Measurements from ENCODE around the gene PRELP. TPM values are rescaled to one million over a fixed set of nuclear protein-coding genes. Genes with fewer than 3 reads are reported as not detected.
"Not testable (repeated sequence)": the region's sequence is repeated elsewhere in the genome, so short reads cannot be mapped to it uniquely, and the experiment has no call there.

Gene PRELP
- total RNA-seq, 1 donor from 2014 or later = 0.07 TPM

- H3K36me3 ChIP-seq (ENCODE audit: insufficient read depth, low read length) = no peaks in the 10 kb centered on the region
- DNase-seq (ENCODE audit: low read depth) = no peak
- no peak overlapping the region for H3K27ac Mint-ChIP-seq (ENCODE audit: unreplicated experiment)
- no peak overlapping the region for H3K4me3 Mint-ChIP-seq (ENCODE audit: unreplicated experiment)
- H4K20me1 ChIP-seq (ENCODE audit: insufficient read depth, low read length) = no peaks in the 10 kb centered on the region
- no peak overlapping the region for H3K9ac ChIP-seq (ENCODE audit: low read length)
- no peak overlapping the region for H3K27ac ChIP-seq (ENCODE audit: low read depth, low read length)
- H2AFZ ChIP-seq (ENCODE audit: low read depth, low read length) = no peak overlapping the region
- peaks cover 21% of the 10 kb centered on the region for H3K9me3 Mint-ChIP-seq (ENCODE audit: unreplicated experiment)
- H3K27me3 ChIP-seq (ENCODE audit: insufficient read depth, low read length) = peaks cover 21% of the 10 kb centered on the region
- peaks cover 2% of the 10 kb centered on the region for H3K36me3 Mint-ChIP-seq (ENCODE audit: low read depth, unreplicated experiment)
- no peak for FAIRE-seq
- H3K27me3 Mint-ChIP-seq (ENCODE audit: low read depth, unreplicated experiment) = peaks cover 23% of the 10 kb centered on the region
- no peaks in the 10 kb centered on the region for H3K79me2 ChIP-seq (ENCODE audit: insufficient read depth, low read length)
- H3K4me2 ChIP-seq (ENCODE audit: low read length) = no peak overlapping the region
- H3K4me1 Mint-ChIP-seq (ENCODE audit: low read depth, unreplicated experiment) = peaks cover 13% of the 10 kb centered on the region
- no peak for TF ChIP-seq CTCF (IDR thresholded peaks at IDR 0.05; ENCODE audit: insufficient read depth, low read depth, low read length)
- TF ChIP-seq EZH2 (IDR thresholded peaks at IDR 0.05; ENCODE audit: insufficient read depth, low read length) = no peak
- peaks cover 3% of the 10 kb centered on the region for H3K9me3 ChIP-seq (ENCODE audit: insufficient read depth, low read depth, low read length)
- H3K4me3 ChIP-seq (ENCODE audit: insufficient read depth, low read depth, low read length) = no peak overlapping the region
- peaks cover 7% of the 10 kb centered on the region for H3K4me1 ChIP-seq (ENCODE audit: insufficient read depth, low read length)
Measured at GRCh38 chr1:203443296-203443695, 32.3 kb upstream of the PRELP start.

- no peak for TF ChIP-seq CTCF (IDR thresholded peaks at IDR 0.05; ENCODE audit: insufficient read depth, low read depth, low read length)
- Mint-ChIP-seq H3K4me1 (ENCODE audit: low read depth, unreplicated experiment) (peaks cover 17% of the 10 kb centered on the region), H3K27ac (ENCODE audit: unreplicated experiment) (no peak overlapping the region), H3K27me3 (ENCODE audit: low read depth, unreplicated experiment) (peaks cover 21% of the 10 kb centered on the region), H3K9me3 (ENCODE audit: unreplicated experiment) (peaks cover 21% of the 10 kb centered on the region), H3K4me3 (ENCODE audit: unreplicated experiment) (no peak overlapping the region), H3K36me3 (ENCODE audit: low read depth, unreplicated experiment) (peaks cover 2% of the 10 kb centered on the region)
- Histone ChIP-seq H3K36me3 (ENCODE audit: insufficient read depth, low read length) (no peaks in the 10 kb centered on the region), H3K4me3 (ENCODE audit: insufficient read depth, low read depth, low read length) (no peak overlapping the region), H3K4me1 (ENCODE audit: insufficient read depth, low read length) (peaks cover 7% of the 10 kb centered on the region), H3K27ac (ENCODE audit: low read depth, low read length) (no peak overlapping the region), H3K4me2 (ENCODE audit: low read length) (no peak overlapping the region), H3K79me2 (ENCODE audit: insufficient read depth, low read length) (no peaks in the 10 kb centered on the region), H3K9me3 (ENCODE audit: insufficient read depth, low read depth, low read length) (peaks cover 3% of the 10 kb centered on the region), H3K27me3 (ENCODE audit: insufficient read depth, low read length) (peaks cover 21% of the 10 kb centered on the region), H4K20me1 (ENCODE audit: insufficient read depth, low read length) (no peaks in the 10 kb centered on the region), H3K9ac (ENCODE audit: low read length) (no peak overlapping the region), H2AFZ (ENCODE audit: low read depth, low read length) (no peak overlapping the region)
- no peak for DNase-seq (ENCODE audit: low read depth)
- no peak for FAIRE-seq
Measured at GRCh38 chr1:203444171-203444576, 31.4 kb upstream of the PRELP start.

DNA sequence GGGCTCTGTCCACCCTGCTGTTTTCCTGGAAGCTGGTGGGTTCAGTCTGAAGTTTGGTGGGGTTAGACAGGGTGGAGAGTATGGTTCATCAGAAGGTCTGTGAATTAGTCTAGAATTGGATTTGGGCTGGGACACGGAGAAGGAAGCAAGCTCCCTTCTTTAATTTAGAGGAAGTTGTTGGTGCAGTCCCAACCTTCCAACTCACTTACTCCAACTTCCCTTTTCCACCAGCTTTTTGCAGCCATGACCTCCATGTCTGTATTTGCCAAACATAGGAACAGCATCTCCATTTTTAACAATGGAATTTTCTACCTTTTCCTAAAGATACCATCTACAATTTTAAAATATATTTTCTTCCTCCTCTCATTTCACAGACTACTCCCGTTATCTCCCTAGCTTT is 28.5 kb upstream of the PRELP start:
- H3K9me3 Mint-ChIP-seq (ENCODE audit: unreplicated experiment) = peaks cover 21% of the 10 kb centered on the region
- H3K4me1 Mint-ChIP-seq (ENCODE audit: low read depth, unreplicated experiment) = peaks cover 14% of the 10 kb centered on the region

DNA sequence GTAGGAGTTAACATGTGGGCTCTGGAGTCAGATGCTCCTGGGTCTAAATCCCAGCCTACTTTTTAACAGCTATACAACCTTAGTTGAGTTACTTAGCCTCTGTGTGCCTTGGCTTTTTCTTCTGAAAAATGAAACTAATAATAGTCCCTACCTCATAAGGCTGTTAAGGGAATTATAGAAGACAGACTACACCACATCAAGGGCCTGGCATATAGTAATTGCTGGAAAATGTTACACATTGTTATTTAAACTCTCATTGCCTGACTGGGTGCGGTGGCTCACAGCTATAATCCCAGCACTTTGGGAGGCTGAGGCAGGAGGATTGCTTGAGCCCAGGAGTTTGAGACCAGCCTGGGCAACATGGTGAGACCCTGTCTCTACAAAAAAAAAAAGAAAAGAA is 28.0 kb upstream of the PRELP start:
- not testable (repeated sequence) for FAIRE-seq; H2AFZ ChIP-seq (ENCODE audit: low read depth, low read length); DNase-seq (ENCODE audit: low read depth); H3K27ac ChIP-seq (ENCODE audit: low read depth, low read length); H3K4me1 ChIP-seq (ENCODE audit: insufficient read depth, low read length); H3K4me3 Mint-ChIP-seq (ENCODE audit: unreplicated experiment); H3K79me2 ChIP-seq (ENCODE audit: insufficient read depth, low read length); H3K4me3 ChIP-seq (ENCODE audit: insufficient read depth, low read depth, low read length); H3K36me3 Mint-ChIP-seq (ENCODE audit: low read depth, unreplicated experiment); H3K9ac ChIP-seq (ENCODE audit: low read length); H4K20me1 ChIP-seq (ENCODE audit: insufficient read depth, low read length); H3K36me3 ChIP-seq (ENCODE audit: insufficient read depth, low read length); H3K9me3 ChIP-seq (ENCODE audit: insufficient read depth, low read depth, low read length); H3K27ac Mint-ChIP-seq (ENCODE audit: unreplicated experiment); H3K4me2 ChIP-seq (ENCODE audit: low read length)
- peaks cover 46% of the 10 kb centered on the region for H3K27me3 ChIP-seq (ENCODE audit: insufficient read depth, low read length)
- H3K4me1 Mint-ChIP-seq (ENCODE audit: low read depth, unreplicated experiment) = peaks cover 14% of the 10 kb centered on the region
- peaks cover 21% of the 10 kb centered on the region for H3K9me3 Mint-ChIP-seq (ENCODE audit: unreplicated experiment)
- H3K27me3 Mint-ChIP-seq (ENCODE audit: low read depth, unreplicated experiment) = peaks cover 24% of the 10 kb centered on the region

More for the DNA sequence above, 28.5 kb upstream of the PRELP start:
- H3K9me3 ChIP-seq (ENCODE audit: insufficient read depth, low read depth, low read length) = peaks cover 3% of the 10 kb centered on the region
- Mint-ChIP-seq H3K27ac (ENCODE audit: unreplicated experiment) (no peak overlapping the region), H3K4me3 (ENCODE audit: unreplicated experiment) (no peak overlapping the region), H3K36me3 (ENCODE audit: low read depth, unreplicated experiment) (no peaks in the 10 kb centered on the region), H3K27me3 (ENCODE audit: low read depth, unreplicated experiment) (peaks cover 23% of the 10 kb centered on the region)
- H3K4me1 ChIP-seq (ENCODE audit: insufficient read depth, low read length) = no peaks in the 10 kb centered on the region
- FAIRE-seq = no peak
- no peaks in the 10 kb centered on the region for H3K36me3 ChIP-seq (ENCODE audit: insufficient read depth, low read length)
- no peak overlapping the region for H2AFZ ChIP-seq (ENCODE audit: low read depth, low read length)
- H3K9ac ChIP-seq (ENCODE audit: low read length) = no peak overlapping the region
- no peak overlapping the region for H3K4me2 ChIP-seq (ENCODE audit: low read length)
- no peak for TF ChIP-seq EZH2 (IDR thresholded peaks at IDR 0.05; ENCODE audit: insufficient read depth, low read length)
- TF ChIP-seq CTCF (IDR thresholded peaks at IDR 0.05; ENCODE audit: insufficient read depth, low read depth, low read length) = no peak
- H3K79me2 ChIP-seq (ENCODE audit: insufficient read depth, low read length) = no peaks in the 10 kb centered on the region
- no peaks in the 10 kb centered on the region for H4K20me1 ChIP-seq (ENCODE audit: insufficient read depth, low read length)
- no peak overlapping the region for H3K27ac ChIP-seq (ENCODE audit: low read depth, low read length)
- DNase-seq (ENCODE audit: low read depth) = no peak
- H3K27me3 ChIP-seq (ENCODE audit: insufficient read depth, low read length) = peaks cover 42% of the 10 kb centered on the region
- no peak overlapping the region for H3K4me3 ChIP-seq (ENCODE audit: insufficient read depth, low read depth, low read length)

All from astrocyte (in vitro differentiated cells and primary cell).